Measurements from ENCODE around the gene EFCAB14.
"Not testable (repeated sequence)": the region's sequence is repeated elsewhere in the genome, so short reads cannot be mapped to it uniquely, and the experiment has no call there.

EFCAB14 gene

DNA sequence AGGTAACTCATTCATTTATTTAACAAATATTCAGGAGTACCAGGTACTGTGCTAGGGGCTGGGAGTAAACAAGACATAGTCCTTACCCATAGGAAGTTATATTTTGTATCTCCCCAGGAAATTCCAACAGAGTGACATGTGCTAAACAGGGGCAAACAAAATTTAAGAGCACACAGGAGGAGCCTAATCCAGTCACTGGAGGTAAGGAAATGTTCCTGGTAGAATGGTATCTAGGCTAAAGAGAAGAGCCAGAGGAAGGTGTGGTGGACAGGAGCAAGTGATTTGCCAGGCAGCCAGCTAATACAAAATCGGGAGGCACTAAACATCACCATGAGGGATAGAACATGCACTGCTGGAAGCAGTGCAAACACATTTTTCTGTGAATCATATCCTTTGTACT, 36.9 kb downstream of the EFCAB14 start:
- DNase-seq = no peak

- DNase-seq = no peak
Measured at GRCh38 chr1:46681333-46682034, 37.4 kb downstream of the EFCAB14 start.

GRCh38 chr1:46679789-46680573, 38.9 kb downstream of the EFCAB14 start:
- no peak for DNase-seq

DNA sequence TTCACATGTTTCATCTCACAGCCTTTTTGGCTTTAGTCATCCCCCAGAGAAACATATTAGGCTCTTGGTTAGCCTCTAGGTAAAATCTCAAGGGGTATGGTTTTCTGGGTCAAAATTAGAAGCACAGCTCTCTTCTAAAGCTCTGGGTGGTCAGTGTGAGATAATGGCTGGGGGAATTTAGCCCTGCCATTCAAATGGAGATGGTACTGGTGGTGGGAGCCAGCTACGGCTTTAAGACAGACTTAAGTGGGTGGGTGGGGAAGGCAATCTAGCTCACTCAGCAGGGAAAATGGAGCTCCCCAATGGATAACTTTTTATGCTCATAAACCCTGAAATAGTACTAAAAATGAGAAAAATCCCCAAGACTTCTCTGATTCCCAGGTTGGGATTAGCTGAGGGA, 41.6 kb downstream of the EFCAB14 start:
- DNase-seq = no peak

DNA sequence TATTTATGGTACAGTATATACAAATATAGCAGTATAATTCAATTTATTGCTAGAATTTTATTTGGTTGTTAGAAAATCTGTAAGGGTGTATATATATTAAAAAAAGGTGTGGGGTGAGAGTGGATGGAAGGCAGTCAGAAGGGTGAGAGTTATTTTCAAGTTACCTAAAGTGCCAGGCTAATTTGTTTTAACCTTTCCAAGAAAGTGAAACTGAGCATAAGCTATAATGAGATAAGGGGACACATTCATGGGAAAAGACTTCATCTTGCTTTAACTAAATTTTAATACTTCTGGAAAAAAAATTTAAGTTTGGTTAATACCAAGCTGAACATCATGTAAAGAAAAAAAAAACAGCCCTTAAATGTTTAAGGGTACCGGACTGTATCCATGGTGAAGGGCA, 42.4 kb downstream of the EFCAB14 start:
- no peak for DNase-seq

GRCh38 chr1:46675549-46676314, 43.2 kb downstream of the EFCAB14 start:
- no peak for DNase-seq

DNA sequence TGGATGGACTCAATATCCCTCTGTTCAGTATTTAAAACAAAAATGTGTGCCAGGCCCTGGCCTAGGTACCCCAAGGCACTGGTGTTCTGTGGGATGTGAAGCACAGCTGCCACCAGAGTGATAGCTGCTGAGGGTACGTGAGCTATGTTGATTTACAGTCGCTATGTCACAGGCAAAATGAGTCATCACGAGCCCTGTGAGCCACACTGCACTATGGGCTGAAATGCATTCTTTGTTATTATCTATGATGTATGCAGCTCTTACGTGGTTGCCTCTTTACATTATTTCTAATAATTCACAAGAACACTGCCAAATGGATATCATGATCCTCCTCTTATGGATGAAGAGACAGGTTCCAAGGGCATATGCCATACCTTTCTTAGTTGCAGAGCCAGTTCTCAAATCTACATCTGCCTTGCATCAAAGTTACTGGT, 45.1 kb downstream of the EFCAB14 start:
- peak; percentile 49 for DNase-seq

- no peak for DNase-seq
Measured at GRCh38 chr1:46672696-46673095, 46.2 kb downstream of the EFCAB14 start.

- no peak for DNase-seq
Measured at GRCh38 chr1:46671554-46671953, 47.4 kb downstream of the EFCAB14 start, which contains the start of gene TEX38. Gene TEX38, plus strand, starts transcription at chr1:46671854. Its CDS starts 81 bp downstream, at chr1:46671935.

DNA sequence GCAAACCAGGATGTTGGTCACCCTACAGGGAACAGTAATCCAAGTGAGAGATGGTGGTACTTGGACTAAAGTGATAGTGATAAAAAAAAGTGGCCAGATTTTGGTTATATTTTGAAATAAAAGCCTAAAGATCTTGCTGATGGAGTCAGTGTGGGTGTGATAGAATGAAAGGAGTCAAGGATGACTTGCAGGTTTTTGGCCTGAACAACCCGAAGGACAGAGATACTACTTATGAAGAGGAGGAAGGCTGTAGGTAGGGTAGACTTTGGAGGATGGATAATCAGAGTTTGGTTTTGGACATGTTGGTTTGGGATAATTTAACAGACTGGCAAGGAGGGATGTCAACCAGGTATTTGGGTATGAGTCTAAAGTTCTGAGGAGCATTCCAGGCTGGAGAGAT, 48.8 kb downstream of the EFCAB14 start:
- DNase-seq = no peak

GRCh38 chr1:46667782-46668760, 50.8 kb downstream of the EFCAB14 start, which contains the start of gene ATPAF1:
Gene ATPAF1, minus strand, starts transcription at chr1:46668364. Its CDS starts 42 bp downstream, at chr1:46668322.
- DNase-seq = peak; percentile 75

GRCh38 chr1:46665983-46666382, 52.9 kb downstream of the EFCAB14 start:
- no peak for DNase-seq

DNA sequence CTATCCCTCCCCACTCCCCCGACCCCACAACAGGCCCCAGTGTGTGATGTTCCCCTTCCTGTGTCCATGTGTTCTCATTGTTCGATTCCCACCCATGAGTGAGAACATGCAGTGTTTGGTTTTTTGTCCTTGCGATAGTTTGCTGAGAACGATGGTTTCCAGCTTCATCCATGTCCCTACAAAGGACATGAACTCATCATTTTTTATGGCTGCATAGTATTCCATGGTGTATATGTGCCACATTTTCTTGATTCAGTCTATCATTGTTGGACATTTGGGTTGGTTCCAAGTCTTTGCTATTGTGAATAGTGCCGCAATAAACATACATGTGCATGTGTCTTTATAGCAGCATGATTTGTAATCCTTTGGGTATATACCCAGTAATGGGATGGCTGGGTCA, 56.0 kb downstream of the EFCAB14 start:
- not testable (repeated sequence) for DNase-seq

GRCh38 chr1:46660116-46660515, 58.8 kb downstream of the EFCAB14 start:
- DNase-seq = not testable (repeated sequence)

DNA sequence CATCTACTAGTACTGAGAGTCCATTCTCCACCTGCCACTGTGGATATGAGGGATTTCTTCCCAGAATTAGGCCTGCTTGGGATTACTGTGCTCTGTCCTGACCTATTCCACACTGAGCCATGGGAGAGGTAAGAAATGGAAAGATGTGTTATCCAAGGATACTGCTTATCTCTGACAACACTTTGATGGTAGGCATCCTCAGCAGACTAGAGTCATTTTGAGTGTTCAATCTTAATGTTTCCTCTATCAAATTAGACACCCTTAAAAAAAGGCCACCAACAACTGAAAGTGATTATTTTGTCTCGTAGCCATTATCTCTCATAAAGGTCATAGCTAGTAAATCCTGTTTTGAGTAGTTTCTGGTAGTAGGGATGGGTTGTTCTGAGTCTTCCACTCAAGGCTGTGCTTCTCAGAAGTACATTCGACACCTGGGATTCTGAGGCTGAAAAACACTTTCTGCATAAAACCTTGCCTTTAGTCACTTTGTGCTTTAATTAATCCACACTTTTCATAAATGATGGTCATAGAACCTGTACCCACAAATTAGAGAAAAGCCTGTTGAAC, 59.5 kb downstream of the EFCAB14 start:
- DNase-seq = no peak

DNA sequence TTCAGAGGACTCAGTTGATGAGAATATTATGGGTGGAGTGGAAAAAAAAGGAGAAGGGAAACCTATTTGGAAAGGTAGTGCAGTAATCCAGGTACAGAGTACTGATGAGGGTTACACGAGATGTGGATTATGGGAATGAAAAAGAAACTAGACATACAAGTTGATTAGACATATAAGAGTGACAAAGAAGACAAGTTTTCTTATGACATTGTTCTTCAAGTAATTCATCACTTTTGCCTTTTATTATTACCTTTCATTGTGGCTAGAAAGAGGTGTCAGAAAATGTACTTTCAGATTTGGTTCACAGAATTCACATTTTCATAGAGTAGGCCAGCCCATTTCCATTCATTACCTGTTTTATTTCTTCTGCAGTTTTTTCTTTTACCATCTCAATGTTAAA, 61.1 kb downstream of the EFCAB14 start:
- DNase-seq = no peak

DNA sequence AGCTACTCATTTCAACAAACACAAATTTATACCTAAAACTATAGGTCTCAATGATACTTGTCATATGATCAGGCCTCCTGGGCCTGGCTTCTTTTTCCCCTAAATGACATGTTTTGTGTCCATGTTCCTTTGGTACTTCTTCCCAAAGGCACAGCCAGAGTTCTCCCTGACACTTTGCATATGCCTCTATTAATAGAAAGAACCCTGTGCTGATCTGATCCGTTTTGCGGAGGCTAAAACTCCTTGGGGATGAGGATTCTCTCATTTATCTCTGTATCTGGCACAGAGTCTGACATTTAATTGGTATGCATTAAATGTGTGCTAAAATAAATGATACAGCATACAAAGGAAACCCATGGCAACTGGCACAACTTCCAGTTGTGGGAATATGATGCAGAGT, 62.3 kb downstream of the EFCAB14 start:
- DNase-seq = no peak

DNA sequence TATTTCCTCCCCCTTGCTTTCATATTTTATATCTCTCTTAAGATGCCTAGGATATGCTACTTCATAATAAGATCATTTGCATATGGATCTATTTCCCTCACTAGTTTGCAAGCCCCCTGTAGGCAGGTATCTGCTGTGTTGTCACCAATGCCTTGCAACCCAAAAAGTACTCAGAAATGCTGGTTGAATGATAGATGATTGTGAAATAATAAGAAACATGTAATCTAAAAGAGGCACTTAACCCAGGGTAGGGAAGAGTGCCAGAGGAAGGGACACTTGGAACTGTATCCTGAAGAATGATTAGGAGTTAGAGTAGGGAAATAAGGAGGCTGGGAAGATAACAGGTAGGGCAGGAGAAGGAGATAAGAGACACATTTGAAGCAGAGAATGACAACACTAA, 63.1 kb downstream of the EFCAB14 start:
- no peak for DNase-seq

DNA sequence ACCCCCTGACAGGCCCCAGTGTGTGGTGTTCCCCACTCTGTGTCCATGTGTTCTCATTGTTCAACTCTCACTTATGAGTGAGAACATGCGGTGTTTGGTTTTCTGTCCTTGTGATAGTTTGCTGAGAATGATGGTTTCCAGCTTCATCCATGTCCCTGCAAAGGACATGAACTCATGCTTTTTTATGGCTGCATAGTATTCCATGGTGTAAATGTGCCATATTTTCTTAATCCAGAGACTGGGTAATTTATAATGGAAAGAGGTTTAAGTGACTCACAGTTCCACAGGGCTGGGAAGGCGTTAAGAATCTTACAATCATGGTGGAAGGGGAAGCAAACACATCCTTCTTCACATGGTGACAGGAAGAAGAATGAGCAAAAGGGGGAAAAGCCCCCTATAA, 64.2 kb downstream of the EFCAB14 start:
- not testable (repeated sequence) for DNase-seq

GRCh38 chr1:46654012-46654411, 64.9 kb downstream of the EFCAB14 start:
- DNase-seq = no peak

DNA sequence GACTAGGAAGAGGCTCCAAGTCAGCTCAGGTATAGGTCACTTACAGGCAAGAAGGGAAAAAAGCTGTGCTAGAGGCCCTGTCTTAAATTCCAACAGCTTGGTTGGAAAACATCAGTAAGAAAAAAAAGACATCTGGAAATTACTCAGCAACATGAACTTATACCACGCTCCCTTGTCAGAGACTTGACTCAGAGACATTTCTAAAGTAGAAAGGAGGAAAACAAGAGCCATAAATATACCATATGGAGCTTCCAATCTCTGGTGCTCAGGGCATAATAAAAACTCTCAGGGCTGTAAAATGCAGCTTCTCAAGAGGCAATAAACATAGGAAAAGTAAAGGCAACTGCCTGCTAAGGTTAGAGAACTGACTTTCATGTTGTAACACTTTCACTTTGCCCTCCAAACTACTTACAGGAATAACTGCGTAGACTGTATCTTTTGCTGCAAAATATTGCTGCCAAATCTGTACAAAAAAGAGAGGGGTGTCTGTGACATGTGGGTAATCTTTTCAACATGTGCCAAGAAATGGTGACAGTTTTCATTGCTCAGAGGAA, 65.4 kb downstream of the EFCAB14 start:
- peak; percentile 46 for DNase-seq
